Measurements from ENCODE around the gene NOTCH1. TPM values are rescaled to one million over a fixed set of nuclear protein-coding genes. Genes with fewer than 3 reads are reported as not detected.
A peak's percentile ranks its signal among the peaks of the same experiment; 100 is the strongest.

Gene NOTCH1
- total and polyA plus RNA-seq, 12 donors, result 7.3 to 27.0 (median 19.9) TPM

GRCh38 chr9:136578915-136579649, 33.2 kb upstream of the NOTCH1 start:
- Histone ChIP-seq H3K9me3 (no peaks in the 10 kb centered on the region), H3K4me1 (peaks cover 0 to 35% (median 23%) of the 10 kb centered on the region in 9 donors), H3K27me3 (no peaks in the 10 kb centered on the region), H3K36me3 (no peaks in the 10 kb centered on the region), H3K27ac (peak overlapping the region in 2 of 10 donors; percentile 9 to 26), H3K4me3 (no peak overlapping the region)
- WGBS, 2 donors, result 64 to 69% methylated on average over 15 of the region's 15 CpGs
- peak in 7 of 8 donors; percentile 6 to 56 (median 22) for ATAC-seq
- peak in 1 of 2 donors; percentile 59 for DNase-seq
- no peak for TF ChIP-seq CTCF (IDR thresholded peaks at IDR 0.05)
- intact Hi-C loops (cut with DNase I), result no loop called here

DNA sequence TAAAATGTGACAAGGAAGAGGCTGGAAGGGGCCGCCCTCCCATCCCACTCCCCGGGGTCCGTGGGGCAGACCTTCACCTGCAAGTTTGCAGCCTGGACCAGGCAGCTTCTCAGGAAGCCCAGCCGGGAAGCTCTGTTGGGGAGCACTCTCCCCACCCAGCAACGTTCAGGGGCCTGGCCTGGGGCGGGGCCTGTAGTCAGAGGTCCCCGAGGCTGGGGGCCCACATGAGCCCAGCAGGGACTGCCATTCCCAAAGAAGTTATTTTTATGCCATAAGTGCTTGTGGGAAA, 32.7 kb upstream of the NOTCH1 start:
- H3K36me3 ChIP-seq, result no peaks in the 10 kb centered on the region
- no peaks in the 10 kb centered on the region for H3K9me3 ChIP-seq
- intact Hi-C loops (cut with DNase I), result no loop called here
- 40 to 42% methylated on average over 7 of the region's 7 CpGs for WGBS, 2 donors
- H3K4me1 ChIP-seq, result peaks cover 0 to 34% (median 22%) of the 10 kb centered on the region in 9 donors
- H3K27me3 ChIP-seq, result no peaks in the 10 kb centered on the region
- no peak for TF ChIP-seq CTCF (IDR thresholded peaks at IDR 0.05)
- DNase-seq, result no peak
- peak in 6 of 8 donors; percentile 5 to 32 (median 16) for ATAC-seq
- H3K27ac ChIP-seq, result peak overlapping the region in 3 of 10 donors; percentile 9 to 26 (median 25)
- H3K4me3 ChIP-seq, result no peak overlapping the region

DNA sequence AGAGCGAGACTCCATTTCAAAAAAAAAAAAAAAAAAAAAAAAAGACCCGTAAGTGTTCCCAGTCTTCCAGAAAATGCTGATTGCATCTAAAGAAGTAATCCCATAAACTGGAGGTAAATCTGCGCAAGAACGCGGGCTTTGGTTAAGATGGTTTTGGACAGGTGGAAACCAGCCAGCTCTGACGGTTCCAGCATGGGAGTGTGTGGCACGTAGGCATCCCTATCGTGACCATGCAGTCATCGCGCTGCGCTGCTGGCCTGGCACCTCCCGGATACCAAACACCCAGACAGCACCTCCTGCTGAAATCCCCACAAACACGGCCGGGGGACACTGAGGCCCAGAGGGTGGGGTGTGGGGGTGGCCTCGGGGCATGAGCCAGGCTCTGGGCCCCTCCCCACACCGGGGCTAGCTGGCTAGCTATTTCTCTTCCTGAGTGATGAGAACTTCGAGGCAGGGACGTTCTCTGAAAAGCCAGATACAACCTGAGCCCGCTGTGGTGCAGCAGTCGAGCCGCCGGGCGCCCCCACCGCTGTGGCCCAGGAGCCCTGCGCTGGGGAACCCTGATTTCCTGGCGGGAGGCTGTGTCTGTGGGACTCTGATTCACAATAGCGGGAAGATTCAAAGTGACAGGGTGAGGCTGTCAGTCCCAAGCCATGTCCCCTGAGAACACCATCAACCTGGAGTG, 32.2 kb upstream of the NOTCH1 start:
- peaks cover 2 to 38% (median 25%) of the 10 kb centered on the region in 9 donors for H3K4me1 ChIP-seq
- H3K4me3 ChIP-seq, result no peak overlapping the region
- 72 to 73% methylated on average over 26 of the region's 27 CpGs for WGBS, 2 donors
- no peaks in the 10 kb centered on the region for H3K27me3 ChIP-seq
- peak in 3 of 8 donors; percentile 3 to 23 (median 12) for ATAC-seq
- intact Hi-C loops (cut with DNase I), result no loop called here
- H3K9me3 ChIP-seq, result no peaks in the 10 kb centered on the region
- peak overlapping the region in 2 of 10 donors; percentile 9 to 25 for H3K27ac ChIP-seq
- peak in 1 of 2 donors; percentile 12 for DNase-seq
- H3K36me3 ChIP-seq, result no peaks in the 10 kb centered on the region
- no peak for TF ChIP-seq CTCF (IDR thresholded peaks at IDR 0.05)

- WGBS, 2 donors, result 60 to 67% methylated on average over 8 of the region's 8 CpGs
- TF ChIP-seq CTCF (IDR thresholded peaks at IDR 0.05), result no peak
- H3K4me1 ChIP-seq, result peaks cover 11 to 56% (median 42%) of the 10 kb centered on the region in 9 donors
- H3K36me3 ChIP-seq, result no peaks in the 10 kb centered on the region
- H3K9me3 ChIP-seq, result no peaks in the 10 kb centered on the region
- H3K27ac ChIP-seq, result no peak overlapping the region
- ATAC-seq (peak in 7 of 8 donors; percentile 28 to 67 (median 54)), DNase-seq (no peak)
- H3K27me3 ChIP-seq, result no peaks in the 10 kb centered on the region
- intact Hi-C loops (cut with DNase I), result no loop called here
- no peak overlapping the region for H3K4me3 ChIP-seq
Measured at GRCh38 chr9:136576269-136576626, 30.4 kb upstream of the NOTCH1 start.

Data from heart right ventricle (tissue), 16 donors.